HepG2 (cell line): ENCODE measurements around the gene LCAT. TPM values are rescaled to one million over a fixed set of nuclear protein-coding genes. Genes with fewer than 3 reads are reported as not detected.

Experiments
- CENPX ChIP-seq: sonication (generic); formaldehyde crosslinking; IDR thresholded peaks from 2 replicates; pipeline ENCODE4 v1.9.0; 2021; ENCODE audit warnings: mild to moderate bottlenecking, missing genetic modification reagents, moderate library complexity
- E2F2 ChIP-seq: sonication (generic); formaldehyde crosslinking; IDR thresholded peaks from 2 replicates; pipeline ENCODE4 v1.4.0; 2020; ENCODE audit warnings: missing genetic modification reagents, borderline replicate concordance
- FLYWCH1 ChIP-seq: sonication (generic); formaldehyde crosslinking; IDR thresholded peaks from 2 replicates; pipeline ENCODE4 v1.8.1; 2023; ENCODE audit warnings: mild to moderate bottlenecking, missing genetic modification reagents
- HNF4A ChIP-seq: sonication (generic); formaldehyde crosslinking; IDR thresholded peaks from 2 replicates; pipeline ENCODE4 v1.4.0; 2020; ENCODE audit warnings: missing genetic modification reagents
- MEF2D ChIP-seq: sonication (generic); formaldehyde crosslinking; IDR thresholded peaks from 2 replicates; pipeline ENCODE4 v1.5.1; 2020; ENCODE audit warnings: mild to moderate bottlenecking, missing genetic modification reagents
- MIER3 ChIP-seq: IDR thresholded peaks from 2 replicates; pipeline ENCODE4 v1.6.1; 2016; ENCODE audit warnings: missing compliant biosample characterization, borderline replicate concordance
- MTF2 ChIP-seq: sonication (generic); formaldehyde crosslinking; IDR thresholded peaks from 2 replicates; pipeline ENCODE4 v1.5.0; 2020; ENCODE audit warnings: missing genetic modification reagents, borderline replicate concordance
- MZF1 ChIP-seq: sonication (generic); formaldehyde crosslinking; IDR thresholded peaks from 2 replicates; pipeline ENCODE4 v1.8.1; 2023; ENCODE audit warnings: mild to moderate bottlenecking, missing genetic modification reagents, borderline replicate concordance
- NFE2L1 ChIP-seq: sonication (generic); formaldehyde crosslinking; IDR thresholded peaks from 2 replicates; pipeline ENCODE4 v1.4.0; 2020; ENCODE audit warnings: missing genetic modification reagents, mild to moderate bottlenecking, borderline replicate concordance
- PLSCR1 ChIP-seq: sonication (generic); formaldehyde crosslinking; IDR thresholded peaks from 2 replicates; pipeline ENCODE4 v1.5.0; 2020; ENCODE audit warnings: missing genetic modification reagents, mild to moderate bottlenecking, borderline replicate concordance
- RFX3 ChIP-seq: IDR thresholded peaks from 2 replicates; pipeline ENCODE4 v1.6.1; 2016; ENCODE audit warnings: missing biosample characterization, missing genetic modification reagents
- SOX5 ChIP-seq: IDR thresholded peaks from 2 replicates; pipeline ENCODE4 v1.6.1; 2016; ENCODE audit warnings: borderline replicate concordance
- TBX2 ChIP-seq: sonication (generic); formaldehyde crosslinking; IDR thresholded peaks from 2 replicates; pipeline ENCODE4 v1.5.0; 2020; ENCODE audit warnings: missing genetic modification reagents, mild to moderate bottlenecking, borderline replicate concordance
- ZBTB20 ChIP-seq: sonication (generic); formaldehyde crosslinking; IDR thresholded peaks from 2 replicates; pipeline ENCODE4 v1.8.1; 2023; ENCODE audit warnings: missing genetic modification reagents, low read depth, mild to moderate bottlenecking, borderline replicate concordance
- ZBTB7B ChIP-seq: sonication (generic); formaldehyde crosslinking; IDR thresholded peaks from 2 replicates; pipeline ENCODE4 v1.4.0; 2020; ENCODE audit warnings: missing genetic modification reagents
- ZFP1 ChIP-seq: IDR thresholded peaks from 2 replicates; pipeline ENCODE4 v1.6.1; 2016
- ZNF138 ChIP-seq: sonication (generic); formaldehyde crosslinking; IDR thresholded peaks from 2 replicates; pipeline ENCODE4 v1.5.0; 2020; ENCODE audit warnings: mild to moderate bottlenecking, low read depth, missing genetic modification reagents
- ZNF24 ChIP-seq: fragments of 450-650 bp; IDR thresholded peaks from 2 replicates; pipeline ENCODE4 v1.6.1; 2017; ENCODE audit warnings: antibody characterized with exemption, mild to moderate bottlenecking
- ZNF296 ChIP-seq: sonication (generic); formaldehyde crosslinking; conservative IDR thresholded peaks from 2 replicates; pipeline ENCODE4 v1.5.0; 2020; ENCODE audit warnings: mild to moderate bottlenecking, missing genetic modification reagents
- ZNF850 ChIP-seq: sonication (generic); formaldehyde crosslinking; conservative IDR thresholded peaks from 2 replicates; pipeline ENCODE4 v1.9.0; 2021; ENCODE audit warnings: mild to moderate bottlenecking, missing genetic modification reagents
- ZNF891 ChIP-seq: sonication (generic); formaldehyde crosslinking; IDR thresholded peaks from 2 replicates; pipeline ENCODE4 v1.5.0; 2020; ENCODE audit warnings: mild to moderate bottlenecking, missing genetic modification reagents
- polyA plus RNA-seq, 8 experiments: library from polyadenylated mRNA; depleted of rRNA in 3 of 8; stranded (reverse) in 7 of 8; unstranded in 1 of 8; fragments of >200 nt; fragmentation: Illumina TruSeq in 4 of 8; extraction: Trizol in 4 of 8; gene quantifications; 2 replicates each; pipeline versions ENCODE4 v1.2.1 to v1.2.3, GENCODE V29; 2011 to 2016; ENCODE audit warnings: low read depth in 4 of 8, missing spikeins in 1 of 8, mixed read lengths in 1 of 8; ENCODE audit not compliant: insufficient read depth in 1 of 8
- total RNA-seq, 5 experiments: library from RNA; depleted of rRNA; stranded (reverse); fragments of >200 nt; fragmentation: Illumina TruSeq; extraction: Trizol; gene quantifications; 2 replicates each; pipeline ENCODE4 v1.2.3, GENCODE V29; 2016; ENCODE audit warnings: low read depth in 1 of 5
- TF ChIP-seq, protein P1 (sequence below): sonication (generic); formaldehyde crosslinking; IDR thresholded peaks from 2 replicates; pipeline ENCODE4 v1.4.0; 2020; ENCODE audit warnings: mild to moderate bottlenecking, missing genetic modification reagents
- TF ChIP-seq, protein P2 (sequence below): sonication (generic); formaldehyde crosslinking; IDR thresholded peaks from 2 replicates; pipeline ENCODE4 v1.4.0; 2020; ENCODE audit warnings: missing genetic modification reagents

LCAT gene
- total and polyA plus RNA-seq, 2 of the 13 experiments (the other 11 are each of a cell fraction or from before 2014, with no cell fraction given) = 36.1 to 38.9 TPM

GRCh38 chr16:67939507-67940445, 4.1 kb downstream of the LCAT start (continued):
- TF ChIP-seq ZBTB20 (CRISPR knock-in tag) = no peak
- no peak for TF ChIP-seq ZNF296
- TF ChIP-seq ZNF850 (CRISPR knock-in tag) = no peak
- no peak for TF ChIP-seq MTF2
- no peak for TF ChIP-seq SOX5
- TF ChIP-seq TBX2 = no peak; the same call in none of the 2 replicates
- no peak for TF ChIP-seq ZNF24
- TF ChIP-seq FLYWCH1 (CRISPR knock-in tag) = no peak
- TF ChIP-seq ZFP1 (CRISPR knock-in tag) = no peak
- TF ChIP-seq ZBTB7B (CRISPR knock-in tag) = no peak
- no peak for TF ChIP-seq MZF1 (CRISPR knock-in tag)
- TF ChIP-seq, protein P1, sequence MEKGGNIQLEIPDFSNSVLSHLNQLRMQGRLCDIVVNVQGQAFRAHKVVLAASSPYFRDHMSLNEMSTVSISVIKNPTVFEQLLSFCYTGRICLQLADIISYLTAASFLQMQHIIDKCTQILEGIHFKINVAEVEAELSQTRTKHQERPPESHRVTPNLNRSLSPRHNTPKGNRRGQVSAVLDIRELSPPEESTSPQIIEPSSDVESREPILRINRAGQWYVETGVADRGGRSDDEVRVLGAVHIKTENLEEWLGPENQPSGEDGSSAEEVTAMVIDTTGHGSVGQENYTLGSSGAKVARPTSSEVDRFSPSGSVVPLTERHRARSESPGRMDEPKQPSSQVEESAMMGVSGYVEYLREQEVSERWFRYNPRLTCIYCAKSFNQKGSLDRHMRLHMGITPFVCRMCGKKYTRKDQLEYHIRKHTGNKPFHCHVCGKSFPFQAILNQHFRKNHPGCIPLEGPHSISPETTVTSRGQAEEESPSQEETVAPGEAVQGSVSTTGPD (CRISPR knock-in tag) = no peak
- TF ChIP-seq CENPX (CRISPR knock-in tag) = no peak
- 0 out of 2 replicates have a peak, but pooled peaks have one; percentile 23 for TF ChIP-seq ZNF138 (CRISPR knock-in tag)
- TF ChIP-seq E2F2 (CRISPR knock-in tag) = no peak
- no peak for TF ChIP-seq MIER3 (CRISPR knock-in tag)
- 0 out of 2 replicates have a peak, but pooled peaks have one; percentile 58 for TF ChIP-seq NFE2L1
- no peak; the same call in 1 of the 2 replicates for TF ChIP-seq ZNF891 (CRISPR knock-in tag)
- no peak for TF ChIP-seq PLSCR1 (CRISPR knock-in tag)
- no peak; the same call in 1 of the 2 replicates for TF ChIP-seq MEF2D (CRISPR knock-in tag)
- TF ChIP-seq HNF4A (CRISPR knock-in tag) = no peak
- TF ChIP-seq RFX3 (CRISPR knock-in tag) = no peak
- TF ChIP-seq, protein P2, sequence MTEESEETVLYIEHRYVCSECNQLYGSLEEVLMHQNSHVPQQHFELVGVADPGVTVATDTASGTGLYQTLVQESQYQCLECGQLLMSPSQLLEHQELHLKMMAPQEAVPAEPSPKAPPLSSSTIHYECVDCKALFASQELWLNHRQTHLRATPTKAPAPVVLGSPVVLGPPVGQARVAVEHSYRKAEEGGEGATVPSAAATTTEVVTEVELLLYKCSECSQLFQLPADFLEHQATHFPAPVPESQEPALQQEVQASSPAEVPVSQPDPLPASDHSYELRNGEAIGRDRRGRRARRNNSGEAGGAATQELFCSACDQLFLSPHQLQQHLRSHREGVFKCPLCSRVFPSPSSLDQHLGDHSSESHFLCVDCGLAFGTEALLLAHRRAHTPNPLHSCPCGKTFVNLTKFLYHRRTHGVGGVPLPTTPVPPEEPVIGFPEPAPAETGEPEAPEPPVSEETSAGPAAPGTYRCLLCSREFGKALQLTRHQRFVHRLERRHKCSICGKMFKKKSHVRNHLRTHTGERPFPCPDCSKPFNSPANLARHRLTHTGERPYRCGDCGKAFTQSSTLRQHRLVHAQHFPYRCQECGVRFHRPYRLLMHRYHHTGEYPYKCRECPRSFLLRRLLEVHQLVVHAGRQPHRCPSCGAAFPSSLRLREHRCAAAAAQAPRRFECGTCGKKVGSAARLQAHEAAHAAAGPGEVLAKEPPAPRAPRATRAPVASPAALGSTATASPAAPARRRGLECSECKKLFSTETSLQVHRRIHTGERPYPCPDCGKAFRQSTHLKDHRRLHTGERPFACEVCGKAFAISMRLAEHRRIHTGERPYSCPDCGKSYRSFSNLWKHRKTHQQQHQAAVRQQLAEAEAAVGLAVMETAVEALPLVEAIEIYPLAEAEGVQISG = no peak
